CD4-positive, alpha-beta T cell treated with Interleukin-21 for 1 hour (primary cell): ENCODE data around the gene PLPPR2.
"Not testable (repeated sequence)": the region's sequence is repeated elsewhere in the genome, so short reads cannot be mapped to it uniquely, and the experiment has no call there.

Experiments used
- DNase-seq: peaks from one replicate; pipeline ENCODE4 v3.0.0-alpha.2; 2020

The PLPPR2 gene

DNA sequence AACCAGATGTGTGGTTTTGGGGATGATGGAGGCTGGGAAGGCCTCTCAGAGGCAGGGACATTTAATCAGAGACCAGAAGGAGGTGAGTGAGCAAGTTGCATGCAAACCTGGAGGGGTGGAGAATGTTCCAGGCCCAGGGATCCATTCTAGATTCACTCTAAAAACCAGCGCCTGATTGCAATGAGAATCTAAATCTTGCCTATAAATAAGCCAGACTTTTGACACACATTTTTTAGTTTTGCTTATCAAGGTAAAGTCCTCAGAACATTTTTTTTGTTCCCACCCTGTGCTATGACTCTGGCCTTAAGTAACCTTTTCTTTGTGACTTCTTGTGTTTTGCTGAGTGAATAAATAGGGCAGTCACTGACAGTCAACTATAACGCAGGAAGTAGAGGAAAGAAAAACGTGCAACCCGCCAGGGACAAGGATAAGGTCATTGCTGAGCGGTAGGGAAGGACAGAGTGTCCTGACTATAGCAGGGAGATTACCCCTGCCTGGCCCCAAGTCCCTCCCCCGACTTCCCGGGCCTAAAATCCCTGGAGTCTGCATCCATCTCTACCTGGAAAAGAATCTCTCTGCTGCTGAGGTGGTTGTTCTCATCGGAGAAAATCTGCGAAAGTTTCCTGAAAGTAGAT, 49.5 kb downstream of the PLPPR2 start:
- DNase-seq = no peak

DNA sequence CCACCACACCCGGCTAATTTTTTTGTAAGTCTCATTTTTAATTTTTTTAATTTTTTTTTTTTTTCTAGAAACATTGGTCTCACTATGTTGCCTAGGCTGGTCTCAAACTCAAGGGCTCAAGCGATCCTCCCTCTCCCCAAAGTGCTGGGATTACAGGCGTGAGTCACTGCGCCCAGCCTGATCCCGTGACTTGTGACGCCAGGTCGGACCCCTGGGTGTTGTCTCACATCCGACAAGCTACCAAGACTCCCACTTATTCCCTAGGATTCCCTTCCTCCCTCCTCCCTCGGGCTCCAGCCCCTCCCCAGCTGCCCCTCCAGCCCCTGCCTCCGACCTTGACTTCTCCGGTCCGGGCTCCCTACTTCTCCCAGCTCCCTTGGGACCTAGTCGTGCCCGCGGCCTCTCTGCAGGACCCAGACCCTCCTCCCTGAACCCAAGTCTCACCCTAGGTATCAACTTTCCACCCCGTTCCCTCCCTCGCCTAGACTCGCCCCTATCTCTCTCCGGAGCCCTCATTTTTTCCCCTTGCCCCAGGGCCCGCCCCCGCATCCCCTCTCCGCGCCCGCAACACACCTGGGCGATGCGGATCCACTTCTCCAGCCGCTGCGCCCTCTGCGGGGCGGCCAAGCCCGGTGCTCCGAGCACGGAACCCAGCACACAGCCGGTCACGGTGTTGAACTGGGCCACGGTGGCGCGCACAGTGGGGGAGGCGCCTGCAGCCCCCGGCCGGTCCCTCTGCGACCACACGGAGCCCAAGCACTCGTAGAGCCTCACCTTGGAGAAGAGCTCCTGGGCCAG, 50.8 kb downstream of the PLPPR2 start:
- peak; percentile 31 for DNase-seq

DNA sequence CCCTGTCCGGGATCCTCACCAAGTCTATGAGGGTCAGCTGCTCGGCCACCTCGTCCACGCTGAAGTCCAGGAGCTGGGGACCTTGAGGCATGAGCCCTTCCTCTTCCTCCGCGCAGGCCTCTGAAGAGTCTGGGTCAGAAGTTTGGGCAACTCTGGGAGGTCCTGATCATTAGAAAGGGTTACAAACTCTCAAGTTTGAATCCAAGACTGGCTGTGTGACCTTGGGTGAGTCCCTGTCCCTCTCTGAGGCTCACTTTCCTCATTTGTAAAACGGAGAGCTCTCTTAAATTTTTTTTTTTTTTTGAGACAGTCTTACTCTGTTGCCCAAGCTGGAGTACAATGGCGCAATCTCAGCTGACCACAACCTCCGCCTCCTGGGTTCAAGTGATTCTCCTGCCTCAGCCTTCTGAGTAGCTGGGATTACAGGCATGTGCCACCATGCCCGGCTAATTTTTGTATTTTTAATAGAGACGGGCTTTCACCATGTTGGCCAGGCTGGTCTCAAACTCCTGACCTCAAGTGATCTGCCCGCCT, 51.5 kb downstream of the PLPPR2 start:
- DNase-seq = not testable (repeated sequence)

DNA sequence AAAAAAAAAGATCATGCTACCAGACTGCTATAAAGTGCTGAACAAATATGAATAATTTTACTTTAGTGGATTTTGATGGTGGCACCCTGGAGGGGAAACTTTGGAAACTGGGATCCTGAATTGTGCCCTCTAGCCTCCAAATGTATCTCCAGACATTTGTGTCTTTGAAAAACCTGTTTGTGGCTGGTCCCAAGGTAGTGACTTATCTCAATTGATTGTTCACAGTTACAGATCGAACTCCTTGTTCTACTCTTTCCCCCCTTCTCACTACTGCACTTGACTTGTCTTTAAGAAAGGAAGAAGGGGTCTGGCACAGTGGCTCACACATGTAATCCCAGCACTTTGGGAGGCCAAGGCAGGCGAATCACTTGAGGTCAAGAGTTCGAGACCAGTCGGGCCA, 53.4 kb downstream of the PLPPR2 start:
- no peak for DNase-seq

DNA sequence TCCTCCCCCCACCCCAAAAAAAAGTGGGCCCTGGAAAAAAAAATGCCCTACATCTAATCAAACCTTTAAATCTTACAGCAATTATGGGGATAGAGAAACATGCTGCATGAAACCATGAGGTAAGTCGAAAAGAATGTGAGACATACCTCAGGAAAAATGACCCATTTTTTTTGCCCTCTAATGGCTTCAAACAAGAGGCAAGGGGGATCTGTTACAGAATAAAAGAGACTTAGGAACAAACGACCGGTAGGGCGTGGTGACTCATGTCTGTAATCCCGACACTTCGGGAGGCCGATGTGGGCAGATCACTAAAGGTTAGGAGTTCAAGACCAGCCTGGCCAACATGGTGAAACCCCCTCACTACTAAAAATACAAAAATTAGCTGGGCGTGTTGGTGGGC, 55.5 kb downstream of the PLPPR2 start:
- no peak for DNase-seq

DNA sequence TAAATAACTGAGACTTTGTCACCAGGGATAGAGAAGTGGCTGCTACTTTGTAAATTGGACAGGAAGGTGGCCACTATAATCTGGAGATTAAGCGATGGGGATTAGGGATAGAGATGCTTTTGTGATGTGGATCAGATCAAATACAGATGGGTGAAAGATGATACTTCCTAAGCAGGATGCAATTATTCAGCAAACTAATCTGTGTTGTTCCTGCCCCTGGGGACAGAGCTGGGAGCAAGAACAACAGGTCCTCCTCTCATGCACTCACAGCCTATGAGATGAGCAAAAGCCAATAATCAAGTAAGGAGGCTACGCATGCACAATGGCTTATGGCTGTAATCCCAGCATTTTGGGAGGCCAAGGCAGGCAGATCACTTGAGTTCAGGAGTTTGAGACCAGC, 59.3 kb downstream of the PLPPR2 start:
- no peak for DNase-seq
